ENCODE measurements around the gene TSPAN18.

- TF ChIP-seq CTCF (IDR thresholded peaks at IDR 0.05) (no peak), POLR2A (IDR thresholded peaks at IDR 0.05) (no peak)
Measured at GRCh38 chr11:44866286-44866685, 139.5 kb downstream of the TSPAN18 start.
